Activated effector memory CD4-positive, alpha-beta T cell treated with Interleukin-2 at 50 U/mL for 16 hours (primary cell): Measurements from ENCODE around the gene UNC119.
"Not testable (repeated sequence)": the region's sequence is repeated elsewhere in the genome, so short reads cannot be mapped to it uniquely, and the experiment has no call there.

Experiments used
- DNase-seq: peaks from one replicate; pipeline ENCODE4 v3.0.0-alpha.2; 2020

The UNC119 gene

DNA sequence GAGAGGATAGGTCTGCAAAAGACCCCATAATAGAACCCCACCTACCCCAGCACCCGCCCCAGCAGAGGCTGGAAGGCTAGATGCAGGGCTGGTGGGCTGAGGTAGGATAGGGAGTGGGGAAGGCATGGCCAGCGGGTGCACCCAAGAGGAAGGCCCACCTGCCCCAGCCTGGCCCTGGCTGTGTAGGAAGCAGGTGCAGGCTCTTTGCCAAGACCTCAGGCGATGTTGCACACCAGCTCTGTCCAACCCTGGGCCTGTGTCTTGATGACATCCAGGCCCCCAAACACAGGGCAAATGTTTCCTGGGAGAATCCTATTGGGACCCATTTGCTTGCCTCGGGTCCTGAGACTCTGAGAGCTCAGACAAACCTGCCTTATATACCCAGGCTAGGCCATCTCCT lies 12.2 kb downstream of the UNC119 start:
- DNase-seq, result no peak

DNA sequence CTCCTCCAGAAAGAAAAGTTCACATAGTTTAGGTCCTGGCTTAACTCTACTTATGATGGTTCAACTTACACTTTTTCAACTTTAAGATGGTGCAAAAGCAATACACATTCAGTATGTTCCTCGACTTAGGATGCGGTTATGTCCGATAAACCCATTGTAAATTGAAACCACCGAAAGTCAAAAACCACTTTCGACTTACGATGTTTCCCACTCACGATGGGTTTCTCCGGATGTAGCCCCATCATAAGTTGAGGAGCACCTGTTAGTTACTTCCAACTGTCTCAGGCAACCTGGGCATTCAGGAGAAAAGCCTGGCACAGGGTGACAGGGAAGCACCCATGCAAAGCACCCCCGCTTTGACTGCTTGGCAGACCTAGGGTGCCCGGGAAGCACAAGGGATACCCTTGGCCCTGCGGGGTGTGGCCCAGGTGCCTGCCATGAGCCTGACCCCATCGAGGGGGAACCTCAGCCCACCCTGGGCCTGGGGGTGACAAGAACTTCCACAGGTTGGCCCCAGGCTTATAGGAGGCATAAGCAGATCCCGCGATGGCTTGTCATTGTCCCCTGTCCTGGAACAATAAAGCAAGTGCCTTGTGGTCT lies 14.0 kb downstream of the UNC119 start:
- no peak for DNase-seq

DNA sequence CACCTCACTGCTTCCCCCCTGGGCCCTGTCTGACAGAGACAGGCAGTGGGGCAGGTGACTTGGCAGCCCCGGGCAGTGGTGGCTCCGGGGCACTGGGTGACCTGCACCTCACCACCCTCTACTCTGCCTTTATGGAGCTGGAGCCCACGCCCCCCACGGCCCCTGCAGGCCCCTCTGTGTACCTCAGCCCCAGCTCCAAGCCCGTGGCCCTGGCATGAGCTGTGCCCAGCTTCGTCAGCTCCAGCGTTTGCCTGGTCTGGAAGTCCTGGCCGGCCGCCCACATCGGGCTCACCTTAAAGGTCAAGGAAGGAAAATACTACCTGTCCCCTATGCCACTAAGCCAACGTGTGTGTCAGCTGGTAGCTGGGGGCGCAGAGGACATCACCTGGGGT lies 15.2 kb downstream of the UNC119 start:
- no peak for DNase-seq

DNA sequence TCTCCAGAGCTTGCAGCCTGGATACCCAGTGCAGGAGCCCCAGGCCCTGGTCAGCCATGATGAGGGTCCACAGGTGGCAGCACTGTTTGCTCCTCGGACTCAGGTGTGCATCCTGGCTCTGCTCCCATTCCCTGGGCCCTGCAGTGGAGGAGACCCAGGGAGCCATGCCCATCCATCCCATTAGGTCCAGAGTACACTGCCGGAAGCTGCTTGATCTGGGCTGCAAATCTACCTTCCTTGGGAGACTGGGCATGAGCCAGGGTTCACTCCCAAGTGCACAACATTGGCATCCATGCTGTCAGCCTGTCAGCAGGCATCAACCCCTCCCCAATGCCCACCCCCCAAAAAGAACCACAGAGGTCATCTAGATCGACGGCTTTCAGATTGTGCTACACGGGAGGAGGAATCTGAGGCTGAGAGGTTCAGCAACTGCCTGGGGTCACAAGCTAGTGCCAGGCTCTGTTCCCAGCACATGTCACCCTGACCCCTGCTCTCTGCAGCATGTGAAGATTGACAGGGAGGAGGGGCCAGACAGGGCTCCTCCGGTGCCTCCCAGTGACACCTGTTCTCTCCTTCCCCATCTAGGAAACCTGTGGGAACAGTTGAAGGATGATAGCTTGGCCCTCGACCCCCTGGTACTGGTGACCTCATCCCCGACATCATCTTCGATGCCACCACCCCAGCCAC lies 15.7 kb downstream of the UNC119 start:
- no peak for DNase-seq

DNA sequence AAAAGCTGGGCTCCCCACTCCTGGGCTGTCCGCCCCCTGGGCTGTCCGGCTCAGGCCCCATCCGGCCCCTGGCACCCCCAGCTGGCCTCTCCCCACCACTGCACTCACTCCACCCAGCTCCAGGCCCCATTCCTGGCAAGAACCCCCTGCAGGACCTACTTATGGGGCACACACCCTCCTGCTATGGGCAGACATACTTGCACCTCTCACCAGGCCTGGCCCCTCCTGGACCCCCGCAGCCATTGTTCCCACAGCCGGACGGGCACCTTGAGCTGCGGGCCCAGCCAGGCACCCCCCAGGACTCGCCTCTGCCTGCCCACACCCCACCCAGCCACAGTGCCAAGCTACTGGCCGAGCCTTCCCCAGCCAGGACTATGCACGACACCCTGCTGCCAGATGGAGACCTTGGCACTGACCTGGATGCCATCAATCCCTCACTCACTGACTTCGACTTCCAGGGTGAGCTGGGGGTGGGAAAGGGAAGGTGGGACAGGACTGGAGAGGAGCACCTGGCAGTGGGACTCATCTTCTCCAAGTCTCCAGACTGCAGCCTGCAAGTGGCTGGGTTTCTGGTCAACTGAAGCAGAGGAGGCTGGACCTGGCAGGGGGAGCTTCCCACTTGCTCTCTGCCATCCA lies 17.6 kb downstream of the UNC119 start:
- DNase-seq, result no peak

DNA sequence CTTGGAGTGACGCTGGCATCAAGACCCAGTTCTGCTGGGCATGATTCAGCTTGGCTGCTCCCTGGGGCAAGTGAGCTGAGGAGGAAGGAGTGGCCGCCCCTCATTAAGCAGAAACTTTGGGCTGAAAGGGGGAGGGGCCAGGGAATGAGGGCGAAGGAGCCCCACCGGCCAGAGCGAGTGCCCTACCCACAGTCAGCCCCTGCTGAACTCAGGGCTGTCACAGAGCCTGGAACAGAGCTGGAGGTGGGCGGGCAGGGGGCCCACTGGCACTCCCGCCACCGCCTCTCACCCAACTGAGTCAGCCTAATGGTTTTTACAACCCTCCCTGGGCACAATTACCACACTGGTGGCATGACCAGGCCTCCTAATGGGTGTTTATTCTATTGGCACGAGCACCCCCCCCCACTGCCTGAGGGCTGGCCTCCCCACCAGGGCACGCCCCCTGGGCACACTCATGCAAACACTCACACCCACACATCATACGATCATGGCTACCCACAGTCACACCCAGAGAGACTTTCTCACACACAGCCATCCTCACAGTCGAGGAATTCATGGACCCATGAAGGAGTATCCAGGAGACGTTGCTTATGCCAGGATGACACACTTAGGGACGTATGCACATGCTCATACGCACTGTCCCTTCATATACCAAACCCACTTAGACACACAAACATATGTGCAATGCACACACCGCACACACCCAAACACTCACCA lies 19.2 kb downstream of the UNC119 start:
- no peak for DNase-seq

DNA sequence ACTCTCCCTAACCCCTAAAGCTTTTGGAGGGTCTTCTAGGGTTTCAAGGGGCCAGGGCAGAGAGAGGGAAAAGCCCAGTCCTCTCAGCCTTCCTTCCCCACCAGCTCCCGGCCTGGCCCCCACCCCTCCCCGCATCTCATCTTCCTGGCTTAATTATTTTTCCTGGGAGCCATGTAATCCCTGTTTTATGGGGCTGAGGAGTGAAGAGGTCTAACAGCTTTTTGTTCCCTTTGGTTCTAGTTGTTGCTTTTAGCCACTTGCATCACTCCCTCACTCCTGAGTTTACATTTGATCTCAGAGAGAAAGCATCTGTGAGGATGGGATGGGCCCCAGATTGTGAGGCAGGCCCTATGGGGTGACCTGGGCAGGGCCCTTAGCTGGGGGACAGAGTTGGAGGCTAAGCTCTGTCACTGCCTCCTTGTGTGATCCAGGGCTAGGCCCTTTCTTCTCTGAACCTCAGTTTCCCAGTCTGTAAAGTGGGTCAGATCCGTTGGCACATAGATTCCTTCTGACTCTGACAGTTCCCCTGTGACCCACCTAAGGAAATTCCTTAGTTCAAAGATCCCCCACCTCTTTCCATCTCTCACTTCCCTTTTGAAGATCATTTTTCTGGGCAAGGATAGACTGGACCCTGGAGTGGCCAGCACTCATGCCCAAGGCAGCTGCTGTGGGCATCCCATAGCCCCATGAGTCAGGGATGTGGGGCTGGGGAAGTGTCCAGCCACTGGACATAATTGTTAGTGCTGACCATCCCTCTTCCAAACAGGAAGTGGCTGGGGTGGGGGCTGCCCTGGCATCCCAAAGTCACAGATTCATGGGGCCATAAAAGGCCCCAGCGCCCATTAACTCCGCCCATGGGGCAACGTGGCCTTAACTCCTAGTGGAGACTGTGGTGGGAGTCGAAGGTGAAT lies 20.1 kb downstream of the UNC119 start:
- no peak for DNase-seq

DNA sequence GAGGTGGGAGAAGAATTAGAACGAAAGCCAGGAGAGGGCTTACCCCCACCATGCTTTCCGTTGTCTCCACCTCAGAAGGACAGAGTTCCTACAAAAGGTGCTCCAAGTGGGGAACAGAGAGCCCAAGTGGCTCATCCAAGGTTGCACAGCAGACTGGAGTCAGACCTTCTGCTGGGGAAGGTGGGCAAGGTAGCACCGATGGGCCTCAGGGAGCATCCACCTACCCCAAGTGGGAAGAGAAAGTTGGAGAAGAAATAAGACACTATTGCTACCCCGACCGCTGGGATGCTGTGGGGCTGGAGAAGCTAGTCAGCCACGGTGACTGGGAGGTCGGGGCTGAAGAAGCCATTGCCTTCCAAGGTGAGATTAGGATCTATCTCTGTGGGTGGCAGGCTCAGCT lies 21.5 kb downstream of the UNC119 start:
- DNase-seq, result no peak

DNA sequence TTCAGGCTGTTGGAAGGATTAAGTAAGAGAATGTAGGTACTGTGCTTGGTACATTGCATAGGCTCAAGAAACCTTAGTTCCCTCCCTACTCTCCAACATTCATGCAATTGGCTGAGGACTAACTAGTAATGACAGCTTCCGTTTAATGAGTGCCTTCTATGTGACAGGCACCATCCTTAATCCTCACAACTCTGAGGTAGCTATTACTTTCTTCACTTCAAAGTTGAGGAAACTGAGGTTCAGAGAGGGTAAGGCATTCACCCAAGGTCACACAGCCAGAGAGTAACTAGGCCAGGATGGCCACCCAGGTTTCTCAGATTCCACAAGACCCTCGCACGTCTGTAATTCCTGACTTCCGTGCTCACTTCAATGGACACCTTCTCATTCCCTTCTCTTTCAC lies 22.2 kb downstream of the UNC119 start:
- no peak for DNase-seq

DNA sequence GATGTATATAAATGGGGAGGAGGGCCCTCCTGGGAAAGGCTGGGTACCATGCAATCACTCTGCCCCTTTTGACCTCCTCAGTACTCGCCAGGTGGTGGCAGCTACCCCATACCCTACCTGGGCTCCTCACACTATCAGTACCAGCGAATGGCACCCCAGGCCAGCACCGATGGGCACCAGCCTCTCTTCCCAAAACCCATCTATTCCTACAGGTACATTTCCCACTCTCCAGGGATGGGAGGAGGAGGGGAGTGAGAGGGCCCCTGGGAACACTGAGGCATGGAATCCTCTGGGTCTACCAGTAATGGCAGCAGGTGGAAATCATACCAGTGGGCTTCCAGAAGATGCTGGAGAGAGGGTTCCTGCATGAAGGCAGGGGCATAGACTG lies 23.4 kb downstream of the UNC119 start:
- DNase-seq, result no peak

DNA sequence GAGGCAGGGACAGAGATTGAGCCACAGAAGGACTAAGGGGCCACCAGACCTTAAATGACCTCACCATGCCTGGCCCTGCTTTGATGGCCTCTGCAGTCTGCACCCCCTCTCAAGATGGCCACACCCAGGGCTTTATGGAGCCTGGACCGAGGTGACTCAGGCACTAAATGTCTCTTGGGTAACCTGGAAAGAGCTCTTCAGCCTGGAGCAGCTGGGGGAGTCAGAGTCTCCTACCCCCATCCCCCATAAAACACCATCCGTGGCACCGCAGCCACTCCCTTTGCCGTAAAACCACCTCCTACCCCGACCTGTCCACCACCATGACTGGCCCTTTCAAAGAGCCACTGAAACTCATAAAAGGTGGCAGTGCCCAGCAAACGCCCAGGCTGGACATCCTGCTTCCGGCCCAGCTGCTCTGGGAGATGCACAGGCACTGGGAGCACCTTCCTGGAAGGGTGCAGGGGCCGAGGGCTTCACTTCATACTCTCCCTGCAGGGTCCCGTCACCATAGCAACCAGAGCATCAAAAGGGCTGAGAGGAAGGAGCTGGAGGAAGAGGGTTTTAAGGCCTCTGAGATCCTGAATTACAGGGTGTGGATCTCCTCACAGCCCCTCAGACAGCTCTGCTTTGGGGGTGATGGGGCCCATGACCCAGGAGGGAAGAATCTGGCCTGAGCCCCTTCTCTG lies 24.0 kb downstream of the UNC119 start:
- no peak for DNase-seq

DNA sequence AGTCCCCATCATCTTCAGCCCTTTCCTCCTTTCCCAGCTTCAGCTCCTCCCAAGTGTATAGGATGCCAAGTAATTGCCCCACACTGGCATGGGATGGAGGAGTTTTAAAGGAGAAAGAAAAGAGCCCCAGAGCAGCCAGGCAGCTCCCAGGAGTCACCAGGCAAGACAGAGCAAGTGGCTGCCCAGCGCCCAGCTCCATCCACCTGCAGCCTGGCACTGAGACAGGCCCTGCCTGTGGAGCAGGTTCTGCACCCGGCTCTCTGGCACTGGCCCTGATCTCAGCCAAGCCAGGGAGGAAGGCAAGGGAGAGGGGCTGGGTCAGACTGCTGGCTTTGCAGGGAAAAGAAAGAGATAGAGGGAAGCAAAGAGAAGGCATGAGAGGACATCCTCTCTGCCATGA lies 24.6 kb downstream of the UNC119 start:
- DNase-seq, result no peak

DNA sequence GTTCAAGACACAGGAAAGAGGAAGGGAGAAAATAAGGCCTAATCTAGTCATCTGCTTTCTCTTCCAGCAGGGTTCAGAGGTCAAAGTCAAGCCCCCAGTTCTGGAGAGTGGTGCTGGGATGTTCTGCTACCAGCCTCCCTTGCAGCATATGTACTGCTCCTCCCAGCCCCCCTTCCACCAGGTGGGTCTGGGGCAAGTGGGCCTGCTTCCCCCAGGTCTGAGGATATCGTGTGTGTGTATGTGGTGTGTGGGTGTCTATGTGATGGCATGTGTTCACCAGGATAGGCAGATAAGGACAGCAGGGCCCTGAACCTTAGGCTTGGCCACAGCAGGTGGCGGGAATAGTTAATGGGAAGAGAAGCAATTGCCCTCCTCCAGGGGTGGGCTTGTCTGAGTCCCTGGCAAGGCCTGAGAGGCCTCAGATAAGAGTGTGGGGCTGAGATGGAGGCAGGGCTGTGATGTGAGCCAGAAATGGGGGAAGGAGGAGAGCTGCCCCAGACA lies 25.2 kb downstream of the UNC119 start:
- DNase-seq, result no peak

DNA sequence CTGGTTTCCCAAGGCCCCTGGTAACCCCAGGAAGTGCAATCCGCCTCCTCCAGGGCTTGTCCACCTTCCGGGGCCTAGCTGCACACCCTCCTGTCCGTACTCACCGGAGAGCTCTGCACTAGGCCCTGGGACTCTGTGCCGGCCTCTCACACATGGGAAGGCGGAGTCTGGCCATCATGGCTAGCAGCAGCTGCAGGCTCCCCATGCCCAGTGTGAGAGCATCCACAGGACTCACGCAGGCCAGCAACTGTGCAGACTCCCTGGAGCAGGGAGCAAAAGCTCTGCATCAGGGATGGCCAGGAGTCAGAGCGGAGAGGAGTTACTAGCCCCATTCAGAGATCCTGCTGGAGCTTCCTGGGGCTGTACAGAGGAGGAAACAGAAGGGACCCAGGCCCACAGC lies 26.0 kb downstream of the UNC119 start:
- DNase-seq, result no peak

DNA sequence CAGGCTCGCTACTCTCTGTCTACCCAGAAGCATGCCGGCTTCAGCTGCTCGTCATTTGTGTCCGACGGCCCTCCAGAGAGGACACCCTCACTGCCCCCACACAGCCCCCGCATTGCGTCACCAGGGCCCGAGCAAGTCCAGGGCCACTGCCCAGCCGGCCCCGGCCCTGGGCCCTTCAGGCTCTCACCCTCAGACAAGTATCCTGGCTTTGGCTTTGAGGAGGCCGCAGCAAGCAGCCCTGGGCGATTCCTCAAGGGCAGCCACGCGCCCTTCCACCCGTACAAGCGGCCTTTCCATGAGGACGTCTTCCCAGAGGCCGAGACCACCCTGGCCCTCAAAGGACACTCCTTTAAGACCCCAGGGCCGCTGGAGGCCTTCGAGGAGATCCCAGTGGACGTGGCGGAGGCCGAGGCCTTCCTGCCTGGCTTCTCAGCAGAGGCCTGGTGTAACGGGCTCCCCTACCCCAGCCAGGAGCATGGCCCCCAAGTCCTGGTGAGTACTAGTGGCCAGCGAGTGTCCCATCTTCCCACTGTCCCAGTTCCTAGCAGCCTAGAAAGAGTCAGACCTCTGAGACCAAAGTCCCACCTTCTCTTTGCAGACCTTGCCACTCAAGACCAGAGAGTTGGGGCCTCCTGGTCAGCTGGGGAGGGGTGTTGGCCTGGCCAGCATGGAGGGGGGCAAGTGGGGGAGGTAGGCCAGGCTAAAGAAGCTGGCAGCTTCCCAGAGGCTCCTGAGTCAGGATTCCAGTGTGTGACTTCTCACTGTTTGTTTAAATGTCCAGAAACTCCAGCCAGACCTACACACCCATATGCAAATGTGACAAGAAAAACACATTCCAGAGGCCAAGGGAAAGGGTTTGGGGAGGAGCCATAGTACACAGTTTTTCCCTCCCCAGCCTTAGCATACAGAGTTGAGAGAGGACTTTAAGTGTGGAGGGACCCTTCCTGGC lies 27.7 kb downstream of the UNC119 start:
- no peak for DNase-seq

DNA sequence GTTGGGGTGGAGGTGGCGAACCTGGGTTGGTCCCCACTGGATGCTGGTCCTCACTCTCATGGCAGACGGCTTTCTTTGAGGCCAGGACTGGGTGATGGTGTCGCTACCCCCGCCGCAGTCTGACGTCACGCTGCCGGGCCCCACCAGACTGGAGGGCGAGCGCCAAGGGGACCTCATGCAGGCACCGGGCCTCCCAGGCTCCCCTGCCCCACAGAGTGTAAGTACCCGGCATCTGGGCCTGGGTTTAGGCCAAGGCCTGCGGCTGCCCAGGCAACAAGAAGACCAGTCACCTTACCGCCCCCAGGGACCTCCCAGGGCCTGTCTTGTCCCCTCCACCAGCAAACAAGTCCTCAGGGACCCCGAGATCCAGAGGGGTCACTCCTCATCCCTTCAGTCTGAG lies 28.5 kb downstream of the UNC119 start:
- no peak for DNase-seq

DNA sequence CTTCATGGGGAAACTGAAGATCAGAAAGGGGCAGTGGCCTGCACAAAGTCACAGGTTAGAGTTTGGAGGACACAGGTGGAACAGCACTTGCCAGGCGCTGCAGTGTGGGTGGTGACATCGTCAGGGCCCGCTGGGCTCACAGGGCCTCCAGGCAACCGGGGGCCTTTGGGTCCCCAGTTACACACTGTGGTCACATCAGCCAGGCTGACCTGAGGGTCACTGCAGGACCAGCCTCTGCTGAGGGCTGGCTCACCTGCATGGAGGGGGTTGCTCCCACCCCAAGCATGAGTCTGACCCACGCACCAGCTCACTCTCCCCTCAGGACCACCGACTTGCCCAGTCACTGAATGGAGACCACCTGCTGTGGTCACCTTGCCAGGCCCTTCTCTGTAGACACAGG lies 29.2 kb downstream of the UNC119 start:
- no peak for DNase-seq

DNA sequence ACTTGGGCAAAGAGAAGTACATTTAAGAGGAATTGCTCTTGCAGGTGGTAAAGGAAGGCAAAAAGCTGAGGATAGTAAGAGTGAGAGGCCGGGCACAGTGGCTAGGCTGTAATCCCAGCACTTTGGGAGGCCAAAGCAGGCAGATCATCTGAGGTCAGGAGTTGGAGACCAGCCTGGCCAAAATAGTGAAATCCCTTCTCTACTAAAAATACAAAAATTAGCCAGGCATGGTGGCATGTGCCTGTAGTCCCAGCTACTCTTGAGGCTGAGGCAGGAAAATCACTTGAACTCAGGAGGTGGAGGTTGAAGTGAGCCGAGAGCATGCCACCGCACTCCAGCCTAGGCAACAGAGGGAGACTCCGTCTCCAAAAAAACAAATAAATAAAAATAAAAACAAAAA lies 30.1 kb downstream of the UNC119 start:
- not testable (repeated sequence) for DNase-seq

DNA sequence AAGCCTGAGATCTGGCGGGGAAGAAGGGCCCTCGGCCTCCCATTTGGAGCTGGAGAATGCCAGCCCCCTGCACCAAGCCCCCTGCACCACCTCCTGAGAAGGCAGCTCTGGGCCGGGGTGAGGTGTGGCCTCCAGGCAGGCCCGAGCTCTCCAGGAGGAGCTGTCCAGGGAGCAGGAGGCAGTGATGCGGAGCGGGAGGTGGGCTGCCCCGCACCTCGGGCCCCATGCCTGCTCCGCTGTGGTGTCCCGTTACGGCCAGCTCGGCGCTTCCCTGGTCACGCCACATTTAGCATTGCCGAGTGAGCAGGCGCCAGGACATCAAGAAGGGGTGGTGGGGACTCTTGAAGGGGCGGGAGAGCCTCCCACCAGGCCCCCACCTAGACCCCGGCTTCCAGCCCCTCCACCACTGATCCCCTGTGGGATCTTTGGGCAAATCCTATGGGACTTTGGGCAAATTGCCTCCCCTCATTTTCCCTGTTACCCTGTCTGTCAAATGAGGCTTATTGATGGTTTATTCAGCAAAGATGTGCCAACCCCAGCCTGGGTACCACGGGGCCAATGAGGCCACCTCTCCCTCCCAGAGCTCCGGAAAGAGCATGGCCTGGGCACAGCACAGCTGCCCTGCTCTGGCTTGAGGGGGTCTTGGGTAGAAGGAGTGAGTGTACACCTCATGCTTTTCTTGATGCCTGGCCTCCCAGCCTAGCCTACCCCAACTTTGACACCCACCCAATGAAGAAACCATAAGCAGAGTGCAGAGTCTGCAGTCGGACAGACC lies 30.9 kb downstream of the UNC119 start:
- no peak for DNase-seq

DNA sequence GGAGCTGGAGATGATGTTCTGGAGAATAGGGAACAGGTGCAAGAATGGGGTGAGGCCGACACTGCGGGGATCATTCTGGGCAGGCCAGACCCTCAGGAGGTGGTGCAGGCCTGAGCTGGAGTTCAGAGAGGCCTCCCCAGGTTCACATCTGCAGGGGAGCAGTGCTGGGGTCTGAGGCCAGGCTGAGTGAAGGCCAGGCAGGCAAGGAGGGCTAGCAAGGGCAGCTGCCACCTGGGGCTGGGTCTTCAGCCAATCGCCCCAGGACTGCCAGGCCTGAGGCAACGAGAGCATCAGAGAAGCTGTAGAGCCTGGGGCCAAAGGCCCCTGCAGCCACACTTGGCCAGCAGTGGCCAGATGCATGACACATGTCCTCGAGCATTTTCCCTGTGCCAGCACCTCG lies 31.7 kb downstream of the UNC119 start:
- DNase-seq, result no peak
